Adrenal gland (tissue), 5 donors: Measurements from ENCODE around the gene SERAC1.

ENCODE experiments used
- POLR2A ChIP-seq, 2 donors: fragments of 450-650 bp; IDR thresholded peaks; one replicate each; pipeline ENCODE4 v1.6.1; 2017; ENCODE audit warnings: antibody characterized with exemption in 2 of 2, mild to moderate bottlenecking in 2 of 2, moderate library complexity in 1 of 2
- TF ChIP-seq, protein P1 (sequence below), 6 experiments: fragments of 450-650 bp in 4 of 6; fragments of 200-600 bp in 2 of 6; sonication (generic) in 1 of 6; IDR thresholded peaks; 1 replicate in 5 of 6; 2 replicates in 1 of 6; pipeline versions ENCODE4 v1.5.1 to v1.8.0; 2016 to 2021; ENCODE audit warnings: antibody characterized with exemption in 6 of 6, mild to moderate bottlenecking in 2 of 6, moderate library complexity in 1 of 6
- donor health status: DM: no; HTN: no; CAD: no.

DNA sequence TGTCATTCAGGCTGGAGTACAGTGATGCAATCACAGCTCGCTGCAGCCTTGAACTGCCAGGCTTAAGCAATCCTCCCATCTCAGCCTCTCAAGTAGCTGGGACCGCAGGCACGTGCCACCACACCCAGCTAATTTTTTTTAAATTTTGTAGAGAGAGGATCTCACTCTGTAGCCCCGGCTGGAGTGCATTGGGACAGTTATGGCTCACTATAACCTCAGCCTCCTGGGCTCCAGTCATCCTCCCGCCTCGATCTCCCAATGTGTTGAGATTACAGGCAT is 86.5 kb downstream of the SERAC1 start:
- TF ChIP-seq, protein P1, sequence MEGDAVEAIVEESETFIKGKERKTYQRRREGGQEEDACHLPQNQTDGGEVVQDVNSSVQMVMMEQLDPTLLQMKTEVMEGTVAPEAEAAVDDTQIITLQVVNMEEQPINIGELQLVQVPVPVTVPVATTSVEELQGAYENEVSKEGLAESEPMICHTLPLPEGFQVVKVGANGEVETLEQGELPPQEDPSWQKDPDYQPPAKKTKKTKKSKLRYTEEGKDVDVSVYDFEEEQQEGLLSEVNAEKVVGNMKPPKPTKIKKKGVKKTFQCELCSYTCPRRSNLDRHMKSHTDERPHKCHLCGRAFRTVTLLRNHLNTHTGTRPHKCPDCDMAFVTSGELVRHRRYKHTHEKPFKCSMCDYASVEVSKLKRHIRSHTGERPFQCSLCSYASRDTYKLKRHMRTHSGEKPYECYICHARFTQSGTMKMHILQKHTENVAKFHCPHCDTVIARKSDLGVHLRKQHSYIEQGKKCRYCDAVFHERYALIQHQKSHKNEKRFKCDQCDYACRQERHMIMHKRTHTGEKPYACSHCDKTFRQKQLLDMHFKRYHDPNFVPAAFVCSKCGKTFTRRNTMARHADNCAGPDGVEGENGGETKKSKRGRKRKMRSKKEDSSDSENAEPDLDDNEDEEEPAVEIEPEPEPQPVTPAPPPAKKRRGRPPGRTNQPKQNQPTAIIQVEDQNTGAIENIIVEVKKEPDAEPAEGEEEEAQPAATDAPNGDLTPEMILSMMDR (IDR thresholded peaks at IDR 0.05): no peak
- TF ChIP-seq POLR2A (IDR thresholded peaks at IDR 0.05): no peak
